Epithelial cell of prostate (primary cell): ENCODE data around the gene CHRM4.

Experiments
- DNase-seq: peaks from one replicate; pipeline ENCODE4 v3.0.0-alpha.2; 2011; ENCODE audit warnings: low read depth, low spot score
- H3K27ac ChIP-seq: fragments of 450-650 bp; 2 replicates; pipeline ENCODE4 v1.5.1; 2017; ENCODE audit warnings: mild to moderate bottlenecking

The CHRM4 gene

GRCh38 chr11:46404476-46405017, 13.0 kb upstream of the CHRM4 start:
- DNase-seq, result no peak
- no peak overlapping the region for H3K27ac ChIP-seq

DNA sequence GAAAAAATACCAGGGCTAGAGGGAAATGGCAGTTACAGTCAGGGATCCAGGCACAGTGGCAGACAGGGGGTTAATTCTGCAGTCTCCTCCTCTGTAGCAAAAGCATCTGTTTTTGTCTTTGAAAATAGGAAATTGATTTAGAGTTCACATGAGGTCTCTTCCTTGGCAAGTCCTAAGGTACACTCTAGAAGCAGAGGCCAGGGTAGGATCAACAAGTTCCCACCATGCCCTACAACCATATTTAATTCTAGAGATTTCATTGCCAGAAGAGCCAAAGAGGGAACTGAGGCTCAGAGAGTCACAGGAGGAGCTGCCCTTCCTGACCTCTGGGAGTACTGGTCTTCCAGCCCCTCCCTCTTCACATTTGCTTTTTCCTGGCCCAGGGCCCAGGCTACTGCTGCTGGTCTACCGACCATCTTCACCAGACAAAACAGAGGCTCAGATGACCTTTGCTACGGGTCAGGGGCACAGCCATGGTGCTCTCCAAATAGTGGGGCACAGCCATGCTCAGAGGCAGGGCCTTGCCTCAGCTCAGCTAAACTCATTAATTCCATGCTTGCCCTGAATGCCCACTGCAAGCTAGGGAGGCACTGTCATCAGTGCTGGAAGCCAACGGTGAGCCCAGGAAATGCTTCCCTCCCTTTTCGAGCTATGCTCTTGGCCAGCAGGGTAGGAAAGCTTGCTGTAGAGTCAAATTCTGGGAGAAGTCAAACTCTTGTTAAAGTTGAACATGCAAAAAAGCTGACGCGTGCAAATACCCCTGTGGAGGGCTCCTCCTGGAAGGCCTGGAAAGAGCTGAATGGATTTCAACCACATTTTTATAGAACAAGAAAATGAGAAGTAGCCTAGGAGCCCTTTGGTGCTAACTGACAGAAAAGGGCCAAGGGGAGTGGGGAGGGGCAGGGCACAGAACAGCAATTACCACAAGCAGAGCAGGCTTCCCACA, 11.7 kb upstream of the CHRM4 start:
- no peak overlapping the region for H3K27ac ChIP-seq
- no peak for DNase-seq

GRCh38 chr11:46397526-46397925, 6.0 kb upstream of the CHRM4 start:
- H3K27ac ChIP-seq, result no peak overlapping the region
- no peak for DNase-seq

DNA sequence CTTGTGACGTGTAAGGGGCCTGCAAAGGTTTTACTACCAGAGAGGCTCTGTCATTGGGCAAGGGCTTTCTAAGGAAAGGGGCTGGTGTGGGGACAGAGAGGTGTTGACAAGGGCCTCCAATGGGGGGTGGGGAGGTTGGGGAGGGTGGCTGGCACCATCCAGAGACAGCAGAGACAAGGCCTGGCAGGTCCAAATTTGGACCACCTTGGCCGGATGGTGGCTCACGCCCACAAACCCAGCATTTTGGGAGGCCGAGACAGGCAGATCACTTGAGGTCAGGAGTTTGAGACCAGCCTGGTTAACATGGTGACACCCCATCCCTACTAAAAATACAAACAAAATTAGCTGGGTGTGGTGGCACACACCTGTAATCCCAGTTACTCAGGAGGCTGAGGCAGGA, 2.2 kb upstream of the CHRM4 start:
- no peak overlapping the region for H3K27ac ChIP-seq
- no peak for DNase-seq

DNA sequence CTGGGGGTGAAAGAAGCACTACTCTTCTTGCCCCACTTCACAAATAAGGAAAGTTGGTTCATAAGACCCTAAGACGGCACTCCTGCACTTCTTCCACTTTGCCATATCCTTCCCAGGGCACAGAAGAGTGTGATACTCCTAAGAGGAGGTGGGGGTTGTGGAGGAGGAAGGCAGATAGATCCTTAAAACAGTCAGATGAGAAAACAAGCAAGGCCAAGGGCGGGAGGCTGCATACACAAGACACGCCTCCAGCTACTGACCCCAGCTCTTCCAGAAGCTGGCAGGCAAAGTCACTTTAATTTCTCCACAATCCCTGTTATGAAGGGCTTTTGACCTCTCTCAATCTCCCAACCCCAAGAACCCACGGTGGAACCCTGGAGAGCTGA, 1.6 kb upstream of the CHRM4 start:
- H3K27ac ChIP-seq, result no peak overlapping the region
- no peak for DNase-seq

DNA sequence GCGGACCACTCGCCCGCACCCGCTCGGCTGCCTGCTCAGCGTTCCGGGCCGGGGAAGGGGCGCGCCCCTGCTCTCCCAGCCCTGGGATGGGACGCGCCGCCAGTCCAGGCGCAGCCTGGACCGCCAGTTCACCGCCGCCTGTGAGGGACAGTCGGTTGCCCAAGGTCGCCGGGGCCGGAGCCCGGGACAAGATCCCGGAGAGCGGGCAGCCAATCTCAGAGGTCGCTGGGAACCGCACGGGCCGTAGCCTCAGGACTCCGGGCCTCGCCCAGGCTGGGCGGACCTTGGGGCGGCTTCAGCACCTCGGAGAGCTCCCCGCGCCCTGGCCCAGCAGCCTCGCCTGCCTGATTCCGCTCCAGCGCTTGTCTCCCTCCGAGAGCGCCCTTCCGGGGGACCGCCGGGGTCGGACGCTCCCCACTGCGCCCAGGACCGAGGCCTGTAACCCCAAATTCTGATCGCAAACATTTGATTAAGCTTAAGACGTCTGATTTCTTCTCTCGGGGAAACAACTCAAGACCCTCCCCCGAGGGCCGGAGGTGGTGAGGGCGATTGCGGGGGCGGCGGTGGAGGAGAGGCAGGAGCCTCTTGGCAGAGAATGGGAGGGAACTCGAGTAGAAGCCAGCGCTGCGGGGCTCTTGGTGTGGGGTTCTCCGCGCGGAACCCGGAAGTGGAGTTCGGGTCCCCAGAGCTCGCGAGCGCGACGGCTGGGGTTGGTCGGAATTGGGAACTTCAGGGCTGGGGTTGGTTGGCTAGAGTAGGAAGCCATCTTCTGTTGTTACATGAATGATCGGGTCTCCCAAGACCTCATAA, 1.1 kb upstream of the CHRM4 start:
- DNase-seq, result no peak
- H3K27ac ChIP-seq, result no peak overlapping the region

DNA sequence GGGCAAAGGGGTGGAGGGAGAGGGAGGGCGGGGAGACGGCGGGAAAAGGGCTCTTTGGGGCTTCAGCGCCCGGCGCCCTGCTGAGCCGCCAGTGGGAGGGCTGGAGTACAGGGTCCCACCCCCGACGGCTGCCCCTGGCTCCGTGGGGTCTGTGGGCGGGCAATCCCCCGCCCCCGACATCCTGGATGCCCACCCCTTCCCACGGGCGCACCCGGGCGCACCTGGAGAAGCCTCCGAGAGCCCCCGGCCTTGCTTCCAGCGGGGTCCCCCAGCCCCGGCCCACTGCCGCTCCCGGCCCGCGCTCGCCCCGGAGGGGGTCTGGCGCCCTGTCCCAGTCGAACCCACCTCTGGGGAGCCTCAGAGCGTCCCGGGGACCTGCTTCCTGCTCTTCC, 394 bp downstream of the CHRM4 start:
- no peak for DNase-seq
- no peak overlapping the region for H3K27ac ChIP-seq

- H3K27ac ChIP-seq, result no peak overlapping the region
- DNase-seq, result no peak
These were observed 1.0 kb downstream of the CHRM4 start for GRCh38 chr11:46390331-46391171.

DNA sequence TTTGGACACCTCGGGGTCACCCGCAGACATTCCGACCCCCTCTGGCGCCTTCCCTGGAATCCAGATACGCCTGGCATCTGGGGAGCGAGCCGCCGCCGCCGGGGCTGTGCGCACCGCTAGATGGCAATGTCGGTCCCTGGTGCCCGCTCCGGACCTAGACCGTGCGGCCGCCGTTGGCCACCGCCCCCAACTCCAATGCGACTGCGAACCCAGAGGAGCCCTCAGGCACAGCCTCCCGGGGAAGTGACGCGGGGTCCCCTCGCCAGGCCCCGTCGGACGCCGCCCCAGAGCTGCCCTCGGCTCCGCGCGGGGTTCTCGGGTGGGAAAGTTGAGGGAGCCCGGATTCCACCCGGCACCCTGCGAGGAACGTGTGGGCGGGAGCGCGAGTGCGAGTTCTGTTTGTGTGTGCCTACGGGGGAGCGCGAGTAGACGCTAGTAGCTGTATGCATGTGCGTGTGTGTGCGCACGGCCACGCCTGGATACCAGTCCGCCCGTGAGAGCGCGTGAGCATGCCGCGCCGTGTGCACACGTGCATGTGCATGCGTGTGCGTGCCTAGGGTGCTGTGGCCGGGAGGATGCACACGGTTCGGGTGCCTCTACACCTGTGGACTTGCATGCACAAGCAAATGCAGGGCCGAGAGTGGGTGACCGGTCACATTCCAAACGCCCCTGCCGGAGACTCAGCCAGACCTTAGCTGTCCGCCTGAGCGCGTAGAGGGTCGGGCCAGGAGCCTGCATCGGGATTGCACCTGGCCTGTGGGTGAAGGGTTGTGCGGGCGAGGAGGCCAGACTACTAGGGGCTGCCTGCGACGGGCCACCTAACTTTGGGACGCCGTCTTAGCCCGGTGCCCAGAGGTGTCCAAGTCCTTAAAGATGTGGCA, 1.9 kb downstream of the CHRM4 start:
- DNase-seq, result no peak
- H3K27ac ChIP-seq, result no peak overlapping the region

DNA sequence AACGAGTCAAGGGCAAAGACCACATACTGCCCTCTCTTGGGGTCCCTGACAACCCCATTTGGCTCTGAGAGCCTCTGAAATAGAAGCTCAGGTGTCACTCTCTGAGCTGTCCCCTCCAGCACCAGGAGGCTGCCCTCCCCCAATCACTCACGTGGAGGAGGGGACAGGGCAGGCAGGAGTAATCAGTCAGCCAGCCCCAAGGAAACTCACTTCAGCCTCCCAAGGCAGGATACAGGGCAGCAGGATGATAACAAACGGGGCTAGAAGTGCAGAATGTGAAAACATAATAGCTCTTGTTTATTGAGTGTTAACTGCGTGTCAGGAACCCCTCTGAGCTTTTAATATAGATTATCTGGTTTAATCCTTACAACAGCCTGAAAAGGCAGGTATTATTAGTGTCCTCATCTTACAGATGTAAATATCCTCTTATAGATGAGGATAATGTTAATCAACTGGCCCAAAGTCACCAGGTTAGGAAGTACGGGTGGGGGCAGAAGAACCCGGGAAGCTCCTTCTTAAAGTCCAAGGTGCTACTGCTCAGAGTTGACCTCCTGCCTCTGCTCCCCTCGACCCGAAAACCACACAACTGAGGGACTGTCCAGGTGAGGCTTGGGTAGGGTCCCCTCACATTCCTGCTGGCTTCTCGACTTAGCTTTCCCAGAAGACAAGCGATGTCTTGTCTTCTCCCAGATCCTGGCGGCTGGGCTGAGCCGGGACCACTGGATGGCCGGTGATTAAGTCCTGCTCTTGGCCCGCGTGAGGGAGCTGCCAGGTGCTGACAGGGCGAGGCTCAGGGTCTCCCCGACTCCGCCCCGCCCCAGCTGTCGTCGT, 2.7 kb downstream of the CHRM4 start:
- no peak overlapping the region for H3K27ac ChIP-seq
- DNase-seq, result no peak

- no peak for DNase-seq
These were observed 3.5 kb downstream of the CHRM4 start for GRCh38 chr11:46387919-46388618.

DNA sequence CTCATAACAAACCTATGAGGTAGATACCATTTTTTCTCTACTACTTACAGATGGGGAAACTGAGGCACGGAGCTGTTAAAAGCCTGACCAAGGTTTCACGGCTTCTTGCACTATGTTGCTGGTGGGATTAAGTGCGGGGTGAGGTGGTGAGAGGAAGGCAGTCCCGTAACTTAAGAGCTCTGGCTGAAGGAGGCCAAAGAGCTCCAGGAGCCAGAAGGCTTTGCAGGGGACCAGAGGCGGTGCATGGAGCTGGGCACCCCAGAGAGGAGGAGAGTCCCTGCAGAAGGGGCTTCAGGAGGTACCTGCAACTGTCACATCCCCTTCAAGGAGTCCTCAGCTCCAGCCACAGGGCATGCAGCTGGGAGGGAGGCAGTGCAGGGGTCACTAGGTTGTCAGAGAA, 4.1 kb downstream of the CHRM4 start:
- DNase-seq, result no peak
- no peak overlapping the region for H3K27ac ChIP-seq

More at GRCh38 chr11:46387919-46388618, 3.5 kb downstream of the CHRM4 start:
- H3K27ac ChIP-seq, result no peak overlapping the region

- no peak for DNase-seq
These were observed 4.9 kb downstream of the CHRM4 start for GRCh38 chr11:46386674-46387073.

GRCh38 chr11:46386005-46386578, 5.5 kb downstream of the CHRM4 start:
- DNase-seq, result no peak
- no peak overlapping the region for H3K27ac ChIP-seq

More at GRCh38 chr11:46386674-46387073, 4.9 kb downstream of the CHRM4 start:
- H3K27ac ChIP-seq, result no peak overlapping the region

GRCh38 chr11:46385169-46386004, 6.2 kb downstream of the CHRM4 start:
- DNase-seq, result no peak
- no peak overlapping the region for H3K27ac ChIP-seq

GRCh38 chr11:46383974-46384701, 7.4 kb downstream of the CHRM4 start:
- no peak for DNase-seq
- no peak overlapping the region for H3K27ac ChIP-seq
